ENCODE data around the gene PTPRJ.

Gene PTPRJ

GRCh38 chr11:48141475-48142122 is 161.2 kb downstream of the PTPRJ start:
- no peak for TF ChIP-seq CTCF (IDR thresholded peaks at IDR 0.05; ENCODE audit: low read depth, low read length)
- DNase-seq = no peak
- Histone ChIP-seq H3K4me1 (no peaks in the 10 kb centered on the region), H3K36me3 (no peaks in the 10 kb centered on the region), H3K4me3 (ENCODE audit: low read depth, low read length) (no peak overlapping the region), H3K27me3 (no peaks in the 10 kb centered on the region), H3K9me3 (no peaks in the 10 kb centered on the region)

GRCh38 chr11:48142889-48143288 is 162.5 kb downstream of the PTPRJ start:
- TF ChIP-seq CTCF (IDR thresholded peaks at IDR 0.05; ENCODE audit: low read depth, low read length) = no peak
- Histone ChIP-seq H3K4me1 (no peaks in the 10 kb centered on the region), H3K36me3 (no peaks in the 10 kb centered on the region), H3K4me3 (ENCODE audit: low read depth, low read length) (no peak overlapping the region), H3K9me3 (no peaks in the 10 kb centered on the region), H3K27me3 (no peaks in the 10 kb centered on the region)
- no peak for DNase-seq

GRCh38 chr11:48148749-48149148 is 168.4 kb downstream of the PTPRJ start:
- Histone ChIP-seq H3K27me3 (no peaks in the 10 kb centered on the region), H3K36me3 (no peaks in the 10 kb centered on the region), H3K4me3 (ENCODE audit: low read depth, low read length) (no peak overlapping the region), H3K4me1 (no peaks in the 10 kb centered on the region), H3K9me3 (no peaks in the 10 kb centered on the region)
- TF ChIP-seq CTCF (IDR thresholded peaks at IDR 0.05; ENCODE audit: low read depth, low read length) = no peak
- no peak for DNase-seq

GRCh38 chr11:48150213-48150612 is 169.9 kb downstream of the PTPRJ start:
- Histone ChIP-seq H3K4me1 (no peaks in the 10 kb centered on the region), H3K9me3 (no peaks in the 10 kb centered on the region), H3K27me3 (no peaks in the 10 kb centered on the region), H3K4me3 (ENCODE audit: low read depth, low read length) (no peak overlapping the region), H3K36me3 (no peaks in the 10 kb centered on the region)
- no peak for TF ChIP-seq CTCF (IDR thresholded peaks at IDR 0.05; ENCODE audit: low read depth, low read length)
- no peak for DNase-seq

GRCh38 chr11:48154151-48154550 is 173.8 kb downstream of the PTPRJ start:
- no peak for TF ChIP-seq CTCF (IDR thresholded peaks at IDR 0.05; ENCODE audit: low read depth, low read length)
- H3K27me3 ChIP-seq = no peaks in the 10 kb centered on the region
- H3K9me3 ChIP-seq = no peaks in the 10 kb centered on the region
- H3K36me3 ChIP-seq = no peaks in the 10 kb centered on the region
- no peak overlapping the region for H3K4me3 ChIP-seq (ENCODE audit: low read depth, low read length)
- no peak for DNase-seq
- H3K4me1 ChIP-seq = no peaks in the 10 kb centered on the region

- Histone ChIP-seq H3K4me3 (ENCODE audit: low read depth, low read length) (no peak overlapping the region), H3K4me1 (no peaks in the 10 kb centered on the region), H3K9me3 (no peaks in the 10 kb centered on the region)
Observed at GRCh38 chr11:48161951-48162884, 181.9 kb downstream of the PTPRJ start.

More at GRCh38 chr11:48161951-48162884, 181.9 kb downstream of the PTPRJ start:
- no peak for DNase-seq
- TF ChIP-seq CTCF (IDR thresholded peaks at IDR 0.05; ENCODE audit: low read depth, low read length) = no peak
- Histone ChIP-seq H3K27me3 (no peaks in the 10 kb centered on the region), H3K36me3 (no peaks in the 10 kb centered on the region)
